HG03565 (cell line): ENCODE data around the gene XXYLT1.

Experiments used
- ATAC-seq: cut with Tn5 transposase; IDR thresholded peaks from one replicate; pipeline ENCODE4 v1.9.1; 2021; ENCODE audit warnings: mild to moderate bottlenecking, moderate library complexity; ENCODE audit not compliant: unreplicated experiment

Gene XXYLT1

GRCh38 chr3:195071011-195071728 lies 199.8 kb downstream of the XXYLT1 start:
- no peak for ATAC-seq

GRCh38 chr3:195070336-195070735 lies 200.6 kb downstream of the XXYLT1 start:
- ATAC-seq, result no peak

- no peak for ATAC-seq
Observed at GRCh38 chr3:195069501-195070251, 201.3 kb downstream of the XXYLT1 start.

GRCh38 chr3:195068084-195069080 lies 202.6 kb downstream of the XXYLT1 start:
- no peak for ATAC-seq

- no peak for ATAC-seq
Observed at GRCh38 chr3:195066441-195066841, 204.5 kb downstream of the XXYLT1 start.

- ATAC-seq, result no peak
Observed at GRCh38 chr3:195065864-195066185, 205.1 kb downstream of the XXYLT1 start.

- ATAC-seq, result no peak
Observed at GRCh38 chr3:195065142-195065863, 205.7 kb downstream of the XXYLT1 start.

GRCh38 chr3:195064300-195064931 lies 206.5 kb downstream of the XXYLT1 start:
- ATAC-seq, result no peak

GRCh38 chr3:195063581-195064193 lies 207.3 kb downstream of the XXYLT1 start:
- ATAC-seq, result no peak

- ATAC-seq, result no peak
Observed at GRCh38 chr3:195062866-195063540, 208.0 kb downstream of the XXYLT1 start.

GRCh38 chr3:195061756-195062655 lies 209.0 kb downstream of the XXYLT1 start:
- no peak for ATAC-seq

GRCh38 chr3:195060531-195061291 lies 210.2 kb downstream of the XXYLT1 start:
- no peak for ATAC-seq

GRCh38 chr3:195060217-195060481 lies 210.8 kb downstream of the XXYLT1 start:
- no peak for ATAC-seq

- ATAC-seq, result no peak
Observed at GRCh38 chr3:195059471-195060216, 211.3 kb downstream of the XXYLT1 start.

GRCh38 chr3:195059006-195059350 lies 212.0 kb downstream of the XXYLT1 start:
- ATAC-seq, result no peak

GRCh38 chr3:195058336-195059005 lies 212.5 kb downstream of the XXYLT1 start:
- no peak for ATAC-seq

- ATAC-seq, result no peak
Observed at GRCh38 chr3:195057716-195058115, 213.2 kb downstream of the XXYLT1 start.
